Measurements from ENCODE around the gene FAM83E. TPM values are rescaled to one million over a fixed set of nuclear protein-coding genes. Genes with fewer than 3 reads are reported as not detected.
"Not testable (repeated sequence)": the region's sequence is repeated elsewhere in the genome, so short reads cannot be mapped to it uniquely, and the experiment has no call there.

The FAM83E gene
- total RNA-seq, 1 donor from 2014 or later = 7.3 TPM

- H3K36me3 Mint-ChIP-seq (ENCODE audit: low read depth) = no peaks in the 10 kb centered on the region
- no peaks in the 10 kb centered on the region for H3K9me3 Mint-ChIP-seq
- H3K27me3 Mint-ChIP-seq (ENCODE audit: insufficient read depth) = no peaks in the 10 kb centered on the region
- H3K4me3 Mint-ChIP-seq = peak overlapping the region; percentile 48
- H3K4me1 Mint-ChIP-seq (ENCODE audit: low read depth) = no peaks in the 10 kb centered on the region
- intact Hi-C loops (cut with micrococcal nuclease) = no loop called here
- DNase-seq (ENCODE audit: low spot score) = no peak
- peak overlapping the region; percentile 69 for H3K27ac Mint-ChIP-seq
Observed at GRCh38 chr19:48595171-48595570, 19.7 kb downstream of the FAM83E start.

GRCh38 chr19:48591021-48591420 lies 23.9 kb downstream of the FAM83E start:
- no peaks in the 10 kb centered on the region for H3K9me3 Mint-ChIP-seq
- H3K27me3 Mint-ChIP-seq (ENCODE audit: insufficient read depth) = no peaks in the 10 kb centered on the region

DNA sequence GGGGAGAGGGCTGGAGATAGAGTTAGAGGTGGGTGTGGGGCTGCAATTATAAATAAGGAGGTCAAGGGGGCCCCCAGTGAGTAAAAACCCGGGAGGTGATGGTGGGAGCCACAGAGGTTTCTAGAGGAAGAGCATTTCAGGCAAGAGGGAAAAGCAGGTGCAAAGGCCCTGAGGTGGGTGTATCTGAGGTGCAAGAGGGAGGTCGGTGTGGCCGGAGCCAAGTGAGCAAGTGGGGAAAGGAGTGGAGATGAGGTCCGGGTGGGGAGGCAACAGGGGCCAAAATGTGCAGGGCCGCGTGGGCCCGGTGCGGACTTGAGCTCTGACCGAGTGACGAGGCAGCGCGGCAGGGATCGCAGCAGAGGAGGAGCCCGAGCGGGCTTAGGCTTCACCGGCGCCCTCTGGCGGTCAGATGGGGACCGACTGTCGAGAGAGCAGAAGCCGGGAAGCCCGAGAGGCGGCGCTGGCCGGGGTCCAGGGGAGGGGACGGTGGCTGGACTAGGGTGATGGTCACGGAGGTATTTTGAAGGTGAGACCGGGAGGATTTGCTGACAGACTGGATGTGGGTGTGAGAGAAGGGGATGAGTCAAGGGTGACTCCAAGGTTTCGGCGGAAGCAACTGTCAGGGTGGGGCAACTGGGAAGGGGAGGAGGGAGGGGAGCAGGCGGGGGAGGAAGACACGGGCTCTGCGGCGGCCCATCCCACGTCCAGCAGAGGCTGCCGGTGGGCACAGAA lies 26.0 kb downstream of the FAM83E start:
- DNase-seq (ENCODE audit: low spot score) = peak; percentile 81
- intact Hi-C loops (cut with micrococcal nuclease) = loop anchor here (1.0 to 2.0 kb wide), 3 partner anchors 30 to 198 kb away; partner anchors contain the start of genes KDELR1, RPL18 and SPHK2
- H3K4me1 Mint-ChIP-seq (ENCODE audit: low read depth) = peaks cover 16% of the 10 kb centered on the region
- H3K27ac Mint-ChIP-seq = peak overlapping the region; percentile 60
- peaks cover 1% of the 10 kb centered on the region for H3K36me3 Mint-ChIP-seq (ENCODE audit: low read depth)
- H3K4me3 Mint-ChIP-seq = peak overlapping the region; percentile 63
- H3K9me3 Mint-ChIP-seq = no peaks in the 10 kb centered on the region
- no peaks in the 10 kb centered on the region for H3K27me3 Mint-ChIP-seq (ENCODE audit: insufficient read depth)

More at GRCh38 chr19:48591021-48591420, 23.9 kb downstream of the FAM83E start:
- intact Hi-C loops (cut with micrococcal nuclease) = no loop called here
- Mint-ChIP-seq H3K36me3 (ENCODE audit: low read depth) (no peaks in the 10 kb centered on the region), H3K4me1 (ENCODE audit: low read depth) (peaks cover 10% of the 10 kb centered on the region), H3K4me3 (no peak overlapping the region), H3K27ac (no peak overlapping the region)
- no peak for DNase-seq (ENCODE audit: low spot score)

- H3K4me1 Mint-ChIP-seq (ENCODE audit: low read depth) = peaks cover 16% of the 10 kb centered on the region
- H3K4me3 Mint-ChIP-seq = no peak overlapping the region
- H3K36me3 Mint-ChIP-seq (ENCODE audit: low read depth) = peaks cover 1% of the 10 kb centered on the region
- DNase-seq (ENCODE audit: low spot score) = no peak
- H3K27me3 Mint-ChIP-seq (ENCODE audit: insufficient read depth) = no peaks in the 10 kb centered on the region
- no peaks in the 10 kb centered on the region for H3K9me3 Mint-ChIP-seq
- no peak overlapping the region for H3K27ac Mint-ChIP-seq
- intact Hi-C loops (cut with micrococcal nuclease) = no loop called here
Observed at GRCh38 chr19:48587387-48587786, 27.5 kb downstream of the FAM83E start.

DNA sequence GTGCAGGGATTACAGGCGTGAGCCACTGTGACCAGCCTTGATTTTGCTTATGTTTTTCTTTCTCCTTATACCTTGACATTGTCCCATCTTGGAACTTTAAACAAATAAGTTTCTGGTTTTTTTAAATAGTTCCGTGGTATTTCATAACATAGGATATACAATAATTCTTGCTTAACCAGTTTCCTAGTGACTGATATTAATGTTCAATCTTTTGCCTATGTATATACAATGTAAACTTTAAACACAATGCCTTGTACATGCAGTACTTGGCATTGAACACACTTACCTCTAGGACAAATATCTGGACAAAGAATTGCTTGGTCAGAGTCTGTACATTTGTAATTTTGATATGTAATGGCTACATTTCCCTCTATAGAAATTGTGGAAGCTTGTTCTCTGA lies 32.7 kb downstream of the FAM83E start:
- no peak for DNase-seq (ENCODE audit: low spot score)
- no peak overlapping the region for H3K4me3 Mint-ChIP-seq
- peaks cover 6% of the 10 kb centered on the region for H3K4me1 Mint-ChIP-seq (ENCODE audit: low read depth)
- H3K27me3 Mint-ChIP-seq (ENCODE audit: insufficient read depth) = no peaks in the 10 kb centered on the region
- no peaks in the 10 kb centered on the region for H3K9me3 Mint-ChIP-seq
- H3K36me3 Mint-ChIP-seq (ENCODE audit: low read depth) = peaks cover 1% of the 10 kb centered on the region
- intact Hi-C loops (cut with micrococcal nuclease) = no loop called here
- H3K27ac Mint-ChIP-seq = no peak overlapping the region

- H3K27me3 Mint-ChIP-seq (ENCODE audit: insufficient read depth) = no peaks in the 10 kb centered on the region
- no peaks in the 10 kb centered on the region for H3K36me3 Mint-ChIP-seq (ENCODE audit: low read depth)
- H3K4me1 Mint-ChIP-seq (ENCODE audit: low read depth) = no peaks in the 10 kb centered on the region
- no peak overlapping the region for H3K27ac Mint-ChIP-seq
- intact Hi-C loops (cut with micrococcal nuclease) = no loop called here
- H3K9me3 Mint-ChIP-seq = no peaks in the 10 kb centered on the region
- no peak overlapping the region for H3K4me3 Mint-ChIP-seq
- DNase-seq (ENCODE audit: low spot score) = no peak
Observed at GRCh38 chr19:48578891-48579290, 36.0 kb downstream of the FAM83E start.

GRCh38 chr19:48577908-48578307 lies 37.0 kb downstream of the FAM83E start:
- H3K27me3 Mint-ChIP-seq (ENCODE audit: insufficient read depth); H3K4me3 Mint-ChIP-seq; intact Hi-C loops (cut with micrococcal nuclease); H3K27ac Mint-ChIP-seq; H3K36me3 Mint-ChIP-seq (ENCODE audit: low read depth); H3K4me1 Mint-ChIP-seq (ENCODE audit: low read depth); DNase-seq (ENCODE audit: low spot score); H3K9me3 Mint-ChIP-seq: not testable (repeated sequence)

DNA sequence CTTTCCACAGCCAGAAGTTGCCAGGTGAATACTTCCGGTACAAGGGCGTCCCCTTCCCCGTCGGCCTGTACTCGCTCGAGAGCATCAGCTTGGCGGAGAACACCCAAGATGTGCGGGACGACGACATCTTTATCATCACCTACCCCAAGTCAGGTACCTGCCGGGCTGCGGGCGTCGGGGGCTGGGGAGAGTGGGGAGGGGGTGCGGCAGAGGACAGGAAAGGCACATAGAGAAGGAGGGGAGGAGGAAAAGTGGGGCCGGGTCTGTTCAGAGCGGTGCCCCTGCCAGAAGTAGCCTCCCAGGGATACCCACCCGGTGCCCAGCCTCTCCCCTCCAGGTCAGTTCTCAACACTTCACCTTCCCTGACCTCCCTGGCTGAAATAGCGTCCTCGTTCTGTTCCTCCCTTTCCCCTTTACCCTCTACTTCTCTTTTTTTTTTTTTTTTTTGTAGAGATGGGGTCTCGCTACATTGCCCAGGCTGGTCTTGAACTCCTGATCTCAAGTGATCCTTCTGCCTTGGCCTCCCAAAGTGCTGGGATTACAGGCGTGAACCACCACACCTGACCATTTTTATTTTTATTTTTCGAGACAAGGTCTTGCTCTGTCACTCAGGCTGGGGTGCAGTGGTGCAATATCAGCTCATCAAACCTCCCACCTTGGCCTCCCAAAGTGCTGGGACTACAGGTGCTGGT lies 38.8 kb downstream of the FAM83E start:
- Mint-ChIP-seq H3K4me1 (ENCODE audit: low read depth) (no peaks in the 10 kb centered on the region), H3K27ac (no peak overlapping the region), H3K4me3 (no peak overlapping the region), H3K27me3 (ENCODE audit: insufficient read depth) (peaks cover 2% of the 10 kb centered on the region), H3K36me3 (ENCODE audit: low read depth) (no peaks in the 10 kb centered on the region), H3K9me3 (no peaks in the 10 kb centered on the region)
- DNase-seq (ENCODE audit: low spot score) = no peak
- intact Hi-C loops (cut with micrococcal nuclease) = no loop called here

DNA sequence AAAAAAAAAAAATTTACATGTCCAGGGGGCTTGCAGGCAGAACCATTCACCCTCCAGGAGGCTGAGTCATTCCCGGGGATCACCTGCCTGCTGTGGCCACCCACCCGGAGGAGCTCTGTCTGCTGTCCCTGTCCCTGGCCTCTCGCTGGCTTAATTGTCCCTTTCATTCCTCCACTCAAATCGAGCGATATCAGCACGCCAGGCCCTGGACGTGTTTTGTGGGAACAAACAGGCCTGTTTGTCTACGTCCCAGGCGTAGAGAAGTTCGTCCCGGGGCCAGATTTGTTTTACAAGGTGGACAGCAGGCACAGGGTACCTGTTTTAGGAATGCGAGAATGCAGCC lies 41.7 kb downstream of the FAM83E start:
- intact Hi-C loops (cut with micrococcal nuclease) = no loop called here
- Mint-ChIP-seq H3K9me3 (no peaks in the 10 kb centered on the region), H3K4me1 (ENCODE audit: low read depth) (no peaks in the 10 kb centered on the region), H3K36me3 (ENCODE audit: low read depth) (no peaks in the 10 kb centered on the region), H3K27me3 (ENCODE audit: insufficient read depth) (peaks cover 2% of the 10 kb centered on the region), H3K27ac (no peak overlapping the region), H3K4me3 (no peak overlapping the region)
- no peak for DNase-seq (ENCODE audit: low spot score)

GRCh38 chr19:48571378-48572162 lies 43.3 kb downstream of the FAM83E start:
- DNase-seq (ENCODE audit: low spot score) = no peak
- intact Hi-C loops (cut with micrococcal nuclease) = no loop called here
- Mint-ChIP-seq H3K4me3 (no peak overlapping the region), H3K9me3 (no peaks in the 10 kb centered on the region), H3K36me3 (ENCODE audit: low read depth) (no peaks in the 10 kb centered on the region), H3K4me1 (ENCODE audit: low read depth) (no peaks in the 10 kb centered on the region), H3K27ac (no peak overlapping the region), H3K27me3 (ENCODE audit: insufficient read depth) (peaks cover 3% of the 10 kb centered on the region)

DNA sequence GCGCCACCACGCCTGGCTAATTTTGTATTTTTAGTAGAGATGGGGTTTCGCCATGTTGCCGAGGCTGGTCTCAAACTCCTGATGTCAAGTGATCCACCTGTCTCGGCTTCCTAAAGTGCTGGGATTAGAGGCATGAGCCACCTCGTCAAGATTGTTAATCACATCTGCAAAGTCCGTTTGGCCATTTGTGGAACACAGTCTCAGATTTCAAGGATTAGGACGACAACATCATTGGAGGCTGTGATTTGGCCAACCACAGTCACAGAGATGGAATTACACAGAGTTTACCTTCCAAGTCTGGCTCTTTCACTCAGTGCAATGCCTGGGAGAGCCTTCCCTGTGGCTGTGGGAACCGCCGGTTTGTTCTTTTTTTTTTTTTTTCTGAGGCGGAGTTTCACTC lies 45.1 kb downstream of the FAM83E start:
- Mint-ChIP-seq H3K27me3 (ENCODE audit: insufficient read depth) (peaks cover 3% of the 10 kb centered on the region), H3K9me3 (no peaks in the 10 kb centered on the region), H3K36me3 (ENCODE audit: low read depth) (no peaks in the 10 kb centered on the region), H3K4me3 (no peak overlapping the region), H3K4me1 (ENCODE audit: low read depth) (no peaks in the 10 kb centered on the region), H3K27ac (no peak overlapping the region)
- intact Hi-C loops (cut with micrococcal nuclease) = no loop called here
- DNase-seq (ENCODE audit: low spot score) = no peak

GRCh38 chr19:48568345-48568886 lies 46.5 kb downstream of the FAM83E start:
- Mint-ChIP-seq H3K27me3 (ENCODE audit: insufficient read depth) (peaks cover 3% of the 10 kb centered on the region), H3K4me1 (ENCODE audit: low read depth) (no peaks in the 10 kb centered on the region), H3K9me3 (no peaks in the 10 kb centered on the region), H3K36me3 (ENCODE audit: low read depth) (no peaks in the 10 kb centered on the region), H3K4me3 (no peak overlapping the region), H3K27ac (no peak overlapping the region)
- intact Hi-C loops (cut with micrococcal nuclease) = no loop called here
- no peak for DNase-seq (ENCODE audit: low spot score)

DNA sequence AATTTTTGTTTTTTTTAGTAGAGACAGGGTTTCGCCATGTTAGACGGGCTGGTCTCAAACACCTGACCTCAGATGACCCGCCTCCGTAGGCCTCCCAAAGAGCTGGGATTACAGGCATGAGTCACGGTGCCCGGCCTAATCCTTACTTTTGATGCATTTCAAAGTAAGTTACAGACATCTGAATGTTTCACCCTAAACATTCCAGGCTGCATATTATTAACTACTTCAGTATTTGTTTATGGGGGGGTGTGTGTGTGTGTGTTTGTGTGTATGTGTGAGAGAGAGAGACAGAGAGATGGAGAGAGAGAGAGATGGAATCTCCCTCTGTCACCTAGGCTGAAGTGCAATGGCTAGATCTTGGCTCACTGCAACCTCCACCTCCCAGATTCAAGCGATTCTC lies 49.8 kb downstream of the FAM83E start:
- Mint-ChIP-seq H3K27me3 (ENCODE audit: insufficient read depth) (peaks cover 2% of the 10 kb centered on the region), H3K4me3 (no peak overlapping the region), H3K4me1 (ENCODE audit: low read depth) (no peaks in the 10 kb centered on the region), H3K9me3 (no peaks in the 10 kb centered on the region), H3K36me3 (ENCODE audit: low read depth) (no peaks in the 10 kb centered on the region), H3K27ac (no peak overlapping the region)
- DNase-seq (ENCODE audit: low spot score) = no peak
- intact Hi-C loops (cut with micrococcal nuclease) = no loop called here
